B cell (primary cell): Measurements from ENCODE around the gene WWC2. TPM values are rescaled to one million over a fixed set of nuclear protein-coding genes. Genes with fewer than 3 reads are reported as not detected.

Experiments
- ATAC-seq: fragments of 200-7000 bp; cut with Tn5 transposase; one replicate; pipeline ENCODE4 v1.10.0; 2021; ENCODE audit warnings: low read depth, mild to moderate bottlenecking, moderate number of reproducible peaks, moderate library complexity
- CTCF ChIA-PET: fragments of 350-600 bp; sonication (Branson Sonifier 250); formaldehyde crosslinking; loops from one replicate; lab custom pipeline; 2021; ENCODE audit warnings: antibody characterized with exemption, inconsistent platforms; lab: Charles Lee
- POLR2A ChIA-PET: fragments of 350-600 bp; sonication (Branson Sonifier 250); formaldehyde crosslinking; loops from one replicate; lab custom pipeline; 2021; ENCODE audit warnings: antibody characterized with exemption; lab: Charles Lee
- DNase-seq: peaks from one replicate; pipeline ENCODE4 v3.0.0; 2013
- H2AFZ ChIP-seq: 2 replicates; pipeline ENCODE4 v1.6.1; 2012; ENCODE audit warnings: mild to moderate bottlenecking, low read depth, low read length; ENCODE audit not compliant: insufficient read depth, poor library complexity, severe bottlenecking
- H3K27ac ChIP-seq, 2 donors: 1 replicate in 1 of 2; 2 replicates in 1 of 2; pipeline ENCODE4 v1.5.1; 2012 to 2013; ENCODE audit warnings: low read length in 2 of 2, mild to moderate bottlenecking in 2 of 2, moderate library complexity in 1 of 2
- H3K27me3 ChIP-seq, 4 experiments: fragments of 200-600 bp in 1 of 4; sonication (generic) in 1 of 4; replicated peaks in 1 of 4; 1 replicate in 2 of 4; 2 replicates in 2 of 4; pipeline versions ENCODE4 v1.6.1 to v1.7.0; 2013 to 2016; ENCODE audit warnings: low read length in 3 of 4, mild to moderate bottlenecking in 2 of 4, mixed read lengths in 1 of 4, moderate library complexity in 1 of 4; ENCODE audit not compliant: insufficient read depth in 4 of 4, control insufficient read depth in 3 of 4; ENCODE audit errors: control extremely low read depth in 1 of 4
- H3K36me3 ChIP-seq, 2 experiments: replicated peaks in 1 of 2; 1 replicate in 1 of 2; 2 replicates in 1 of 2; pipeline versions ENCODE4 v1.6.1 to v1.7.1; 2013; ENCODE audit warnings: low read length in 1 of 2; ENCODE audit not compliant: insufficient read depth in 2 of 2, control insufficient read depth in 1 of 2; ENCODE audit errors: control extremely low read depth in 1 of 2, extremely low read depth in 1 of 2
- H3K4me1 ChIP-seq, 2 donors: fragments of 200-600 bp in 1 of 2; sonication (generic) in 1 of 2; 1 replicate in 1 of 2; 2 replicates in 1 of 2; pipeline versions ENCODE4 v1.5.1 to v1.6.1; 2013 to 2017; ENCODE audit warnings: low read length in 2 of 2; ENCODE audit not compliant: control insufficient read depth in 2 of 2, insufficient read depth in 2 of 2
- H3K4me2 ChIP-seq: replicated peaks from 2 replicates; pipeline ENCODE3; 2012; ENCODE audit warnings: mild to moderate bottlenecking, low read depth, low read length; ENCODE audit not compliant: poor library complexity, severe bottlenecking
- H3K4me3 ChIP-seq, 5 experiments: fragments of 200-600 bp in 1 of 5; sonication (generic) in 1 of 5; 1 replicate in 3 of 5; 2 replicates in 2 of 5; pipeline versions ENCODE4 v1.5.1 to v1.7.0; 2011 to 2016; ENCODE audit warnings: low read length in 4 of 5, mild to moderate bottlenecking in 4 of 5, low read depth in 2 of 5, control low read depth in 1 of 5, moderate library complexity in 1 of 5; ENCODE audit not compliant: insufficient read depth in 1 of 5; ENCODE audit errors: control extremely low read depth in 1 of 5, extremely low read depth in 1 of 5
- H3K79me2 ChIP-seq: fragments of 200-600 bp; sonication (generic); one replicate; pipeline ENCODE4 v1.6.0; 2016; ENCODE audit warnings: low read length; ENCODE audit not compliant: control insufficient read depth, insufficient read depth
- H3K9ac ChIP-seq: fragments of 200-600 bp; sonication (generic); 2 replicates; pipeline ENCODE4 v1.6.1; 2017; ENCODE audit warnings: mild to moderate bottlenecking, low read length, moderate library complexity
- H3K9me3 ChIP-seq, 3 donors: one replicate each; pipeline versions ENCODE4 v1.6.1 to v1.7.1; 2013; ENCODE audit warnings: low read length in 2 of 3; ENCODE audit not compliant: control insufficient read depth in 2 of 3, insufficient read depth in 1 of 3; ENCODE audit errors: control extremely low read depth in 1 of 3
- H4K20me1 ChIP-seq: 2 replicates; pipeline ENCODE4 v1.6.0; 2012; ENCODE audit warnings: mild to moderate bottlenecking, low read length; ENCODE audit not compliant: insufficient read depth, control insufficient read depth, poor library complexity, severe bottlenecking
- H3K27ac Mint-ChIP-seq: one replicate; pipeline ENCODE4 v1.8.0; 2021; ENCODE audit warnings: mixed read lengths
- H3K27me3 Mint-ChIP-seq: one replicate; pipeline ENCODE4 v1.8.0; 2021; ENCODE audit warnings: mixed read lengths
- H3K4me1 Mint-ChIP-seq: one replicate; pipeline ENCODE4 v1.8.0; 2021; ENCODE audit warnings: mixed read lengths
- H3K4me3 Mint-ChIP-seq: one replicate; pipeline ENCODE4 v1.8.0; 2021; ENCODE audit warnings: mixed read lengths
- H3K9me3 Mint-ChIP-seq: one replicate; pipeline ENCODE4 v1.8.0; 2022; ENCODE audit warnings: mixed read lengths; ENCODE audit not compliant: insufficient read depth
- CTCF ChIP-seq: fragments of 200-600 bp; IDR thresholded peaks from one replicate; pipeline ENCODE4 v1.8.0; 2022; ENCODE audit warnings: antibody characterized with exemption, mild to moderate bottlenecking
- EZH2 ChIP-seq: IDR thresholded peaks from 2 replicates; pipeline ENCODE4 v1.6.1; 2012; ENCODE audit warnings: borderline replicate concordance, low read depth, mild to moderate bottlenecking, moderate library complexity, low read length; ENCODE audit not compliant: insufficient read depth, poor library complexity, severe bottlenecking
- WGBS: methylation state at CpG from one replicate; pipeline ENCODE4 v1.1.5; 2013; ENCODE audit warnings: missing lambda C conversion rate; ENCODE audit not compliant: insufficient coverage; 5-methylcytosine and 5-hydroxymethylcytosine counted together
- intact Hi-C: fragments of 100-400 bp; cut with micrococcal nuclease; formaldehyde crosslinking; loops from one replicate; pipeline ENCODE4 v1.10.0; 2022
- polyA plus RNA-seq: library from polyadenylated mRNA; depleted of rRNA; stranded (reverse); fragments of >200 nt; gene quantifications from 2 replicates; pipeline ENCODE4 v1.2.3, GENCODE V29; 2012
- total RNA-seq, 2 donors: library from RNA; stranded (reverse); fragments of 120-200 nt in 1 of 2; gene quantifications; 1 replicate in 1 of 2; 2 replicates in 1 of 2; pipeline versions ENCODE4 v1.2.3 to v1.2.4, GENCODE V29; 2013 to 2022

WWC2 gene
- total and polyA plus RNA-seq, 2 donors (not counting 1 experiment from before 2014, with no cell fraction given) = 0.07 to 0.32 TPM

DNA sequence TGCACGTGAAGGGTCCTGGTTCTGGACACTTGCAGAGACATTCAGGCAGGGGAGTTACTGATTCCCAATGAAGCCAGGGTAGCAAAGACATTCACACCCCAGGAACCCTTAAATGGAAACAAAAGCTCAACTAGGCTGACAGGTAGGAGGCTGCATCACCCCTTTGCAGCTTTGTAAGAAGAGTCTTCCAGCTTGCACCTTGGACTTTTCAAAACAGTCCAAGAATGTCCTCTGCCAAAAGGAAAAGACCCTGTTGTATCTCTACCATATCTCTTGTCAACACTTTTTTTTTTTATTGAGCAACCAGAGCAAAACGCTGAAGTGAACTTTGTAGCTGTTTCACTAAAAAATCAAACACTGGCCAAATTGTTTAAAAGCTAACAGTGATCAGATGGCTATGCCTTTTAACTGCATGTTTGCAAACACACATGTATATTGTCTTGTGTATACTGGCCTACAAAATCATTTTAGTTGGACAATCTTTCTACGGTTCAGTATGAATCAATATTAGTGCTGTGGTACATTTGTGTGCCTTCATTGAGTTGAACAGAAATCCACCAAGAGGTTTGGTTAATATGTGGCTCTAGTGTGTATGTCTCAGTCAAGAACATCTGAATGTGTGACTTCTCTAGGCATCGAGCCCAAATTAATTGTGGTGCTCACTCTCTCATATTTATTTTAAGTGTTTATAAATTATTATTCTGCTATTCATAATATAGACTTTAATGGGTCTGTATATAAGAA lies 18.5 kb upstream of the WWC2 start:
- H4K20me1 ChIP-seq = no peaks in the 10 kb centered on the region
- no peak overlapping the region for H2AFZ ChIP-seq
- H3K27ac Mint-ChIP-seq = no peak overlapping the region
- DNase-seq (no peak), ATAC-seq (no peak)
- intact Hi-C loops = no loop called here
- no peaks in the 10 kb centered on the region for H3K4me1 Mint-ChIP-seq
- ChIA-PET POLR2A (no interaction called here), CTCF (interaction anchor here (1.0 to 1.3 kb wide), 2 partner anchors 10 to 181 kb away, joined by 3 to 4 read pairs; no protein-coding TSS in a partner anchor)
- no peak overlapping the region for H3K4me2 ChIP-seq
- TF ChIP-seq EZH2 = no peak
- no peak for TF ChIP-seq CTCF
- no peaks in the 10 kb centered on the region for H3K9me3 Mint-ChIP-seq
- H3K4me1 ChIP-seq = no peaks in the 10 kb centered on the region
- no peaks in the 10 kb centered on the region for H3K27me3 ChIP-seq
- no peak overlapping the region for H3K4me3 ChIP-seq
- H3K9me3 ChIP-seq = no peaks in the 10 kb centered on the region
- no peak overlapping the region for H3K9ac ChIP-seq
- H3K4me3 Mint-ChIP-seq = no peak overlapping the region
- no peaks in the 10 kb centered on the region for H3K36me3 ChIP-seq
- H3K27me3 Mint-ChIP-seq = peaks cover 4% of the 10 kb centered on the region
- WGBS = 82% methylated on average over 2 of the region's 4 CpGs
- no peak overlapping the region for H3K27ac ChIP-seq
- H3K79me2 ChIP-seq = no peaks in the 10 kb centered on the region

DNA sequence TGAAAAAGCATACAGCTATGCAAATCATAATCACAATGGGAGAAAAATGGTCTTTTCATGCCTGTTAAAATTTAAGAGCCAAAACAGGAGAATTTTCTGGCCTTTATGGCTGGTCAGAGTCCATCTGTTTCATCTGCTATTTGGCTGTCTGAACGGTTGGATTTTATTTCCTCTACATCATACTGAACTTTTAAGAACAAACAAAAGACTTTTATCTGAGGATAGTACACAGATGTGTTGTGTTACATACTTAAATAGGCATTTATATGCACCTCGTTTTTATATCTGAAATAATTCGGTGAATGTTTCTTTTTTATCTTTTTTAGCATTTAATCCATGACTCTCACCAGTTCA lies 18.0 kb upstream of the WWC2 start:
- no peaks in the 10 kb centered on the region for H3K4me1 ChIP-seq
- ATAC-seq = no peak
- DNase-seq = no peak
- ChIA-PET POLR2A (no interaction called here), CTCF (interaction anchor here (1.3 kb wide), 1 partner anchor 10 kb away, joined by 4 read pairs; no protein-coding TSS in a partner anchor)
- TF ChIP-seq CTCF (no peak), EZH2 (no peak)
- H3K36me3 ChIP-seq = no peaks in the 10 kb centered on the region
- Mint-ChIP-seq H3K9me3 (no peaks in the 10 kb centered on the region), H3K4me3 (no peak overlapping the region), H3K27ac (no peak overlapping the region), H3K4me1 (no peaks in the 10 kb centered on the region), H3K27me3 (no peaks in the 10 kb centered on the region)
- H3K9me3 ChIP-seq = no peaks in the 10 kb centered on the region
- WGBS = no CpG with 5 or more reads among the region's 3 CpGs
- H3K27me3 ChIP-seq = no peaks in the 10 kb centered on the region
- no peak overlapping the region for H3K9ac ChIP-seq
- no peak overlapping the region for H2AFZ ChIP-seq
- no peaks in the 10 kb centered on the region for H4K20me1 ChIP-seq
- H3K79me2 ChIP-seq = no peaks in the 10 kb centered on the region
- H3K27ac ChIP-seq = no peak overlapping the region
- intact Hi-C loops = no loop called here
- H3K4me3 ChIP-seq = no peak overlapping the region
- no peak overlapping the region for H3K4me2 ChIP-seq
